Esophagus squamous epithelium (tissue), 4 donors: ENCODE results near the gene SETD1A.

Experiments used
- POLR2A ChIP-seq, 4 donors: fragments of 450-650 bp; IDR thresholded peaks; one replicate each; pipeline ENCODE4 v1.6.1; 2017; ENCODE audit warnings: antibody characterized with exemption in 4 of 4, mild to moderate bottlenecking in 4 of 4, moderate library complexity in 3 of 4
- TF ChIP-seq, protein P1 (sequence below), 6 experiments: fragments of 450-650 bp in 4 of 6; fragments of 200-600 bp in 2 of 6; sonication (generic) in 2 of 6; IDR thresholded peaks; one replicate each; pipeline ENCODE4 v1.5.1; 2016 to 2019; ENCODE audit warnings: antibody characterized with exemption in 6 of 6, mild to moderate bottlenecking in 4 of 6, moderate library complexity in 4 of 6

DNA sequence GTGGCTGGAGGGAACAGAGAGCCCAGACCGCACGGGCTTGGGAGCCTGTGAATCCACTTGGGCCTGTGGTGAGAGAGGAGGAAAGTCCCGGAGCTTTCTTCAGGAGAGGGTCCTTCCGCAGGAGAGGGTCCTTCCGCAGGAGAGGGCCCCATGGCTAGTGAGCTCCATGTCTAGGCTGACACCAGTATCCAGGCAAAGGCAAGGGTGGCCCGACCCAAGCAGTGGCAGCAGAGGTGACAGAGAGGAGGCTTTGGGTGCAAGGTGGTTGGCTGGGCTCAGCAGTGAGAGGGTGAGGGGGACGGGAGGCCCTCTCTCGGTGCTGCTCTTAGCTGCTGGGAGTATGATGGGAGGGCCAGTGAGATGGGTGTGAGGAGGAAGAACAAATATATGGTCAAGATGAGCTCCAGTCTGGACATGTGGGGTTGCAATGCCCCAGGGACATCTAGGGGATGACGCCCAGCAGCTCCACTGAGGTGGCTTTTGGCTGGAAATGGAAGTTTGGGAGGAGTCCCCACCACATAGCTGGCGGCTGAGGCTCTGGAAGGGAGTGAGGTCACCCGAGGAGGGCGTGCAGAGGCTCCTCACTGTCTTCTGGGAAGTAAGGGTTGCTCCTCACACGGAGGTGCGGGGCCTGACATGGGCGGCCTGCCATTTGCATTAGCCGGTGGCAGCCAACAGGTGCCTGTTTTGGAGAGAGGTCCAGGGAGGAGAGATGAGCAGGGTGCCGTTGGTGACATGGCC lies 25.2 kb downstream of the SETD1A start:
- TF ChIP-seq, protein P1, sequence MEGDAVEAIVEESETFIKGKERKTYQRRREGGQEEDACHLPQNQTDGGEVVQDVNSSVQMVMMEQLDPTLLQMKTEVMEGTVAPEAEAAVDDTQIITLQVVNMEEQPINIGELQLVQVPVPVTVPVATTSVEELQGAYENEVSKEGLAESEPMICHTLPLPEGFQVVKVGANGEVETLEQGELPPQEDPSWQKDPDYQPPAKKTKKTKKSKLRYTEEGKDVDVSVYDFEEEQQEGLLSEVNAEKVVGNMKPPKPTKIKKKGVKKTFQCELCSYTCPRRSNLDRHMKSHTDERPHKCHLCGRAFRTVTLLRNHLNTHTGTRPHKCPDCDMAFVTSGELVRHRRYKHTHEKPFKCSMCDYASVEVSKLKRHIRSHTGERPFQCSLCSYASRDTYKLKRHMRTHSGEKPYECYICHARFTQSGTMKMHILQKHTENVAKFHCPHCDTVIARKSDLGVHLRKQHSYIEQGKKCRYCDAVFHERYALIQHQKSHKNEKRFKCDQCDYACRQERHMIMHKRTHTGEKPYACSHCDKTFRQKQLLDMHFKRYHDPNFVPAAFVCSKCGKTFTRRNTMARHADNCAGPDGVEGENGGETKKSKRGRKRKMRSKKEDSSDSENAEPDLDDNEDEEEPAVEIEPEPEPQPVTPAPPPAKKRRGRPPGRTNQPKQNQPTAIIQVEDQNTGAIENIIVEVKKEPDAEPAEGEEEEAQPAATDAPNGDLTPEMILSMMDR (IDR thresholded peaks at IDR 0.05): no peak
- no peak for TF ChIP-seq POLR2A (IDR thresholded peaks at IDR 0.05)
